Activated naive CD4-positive, alpha-beta T cell treated with anti-CD3 and anti-CD28 coated beads, Interleukin-2, amount 50 U/mL, for 16 hours (primary cell): ENCODE data around the gene NTN1.

Experiments used
- DNase-seq: peaks from one replicate; pipeline ENCODE4 v3.0.0-alpha.2; 2020

The NTN1 gene

DNA sequence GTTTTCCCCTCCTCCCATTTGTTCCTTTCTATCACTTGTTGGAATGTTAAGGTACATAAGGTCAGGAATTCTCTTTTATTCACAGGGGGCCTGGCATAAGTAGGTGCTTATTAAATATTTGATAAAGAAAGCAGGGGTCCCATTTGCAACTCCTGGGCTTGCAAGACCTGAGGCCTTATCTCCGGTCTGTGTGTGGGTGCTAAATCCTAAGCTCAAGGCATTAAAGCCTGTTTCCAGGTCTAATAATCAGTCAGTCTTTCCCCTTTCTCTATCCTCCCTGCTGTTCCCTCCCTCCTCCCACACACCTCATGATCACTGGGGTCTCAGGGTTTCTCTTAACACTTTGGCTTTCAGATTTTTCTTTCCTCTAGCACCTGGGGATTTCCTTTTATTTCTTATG is 17.1 kb downstream of the NTN1 start:
- DNase-seq = no peak

DNA sequence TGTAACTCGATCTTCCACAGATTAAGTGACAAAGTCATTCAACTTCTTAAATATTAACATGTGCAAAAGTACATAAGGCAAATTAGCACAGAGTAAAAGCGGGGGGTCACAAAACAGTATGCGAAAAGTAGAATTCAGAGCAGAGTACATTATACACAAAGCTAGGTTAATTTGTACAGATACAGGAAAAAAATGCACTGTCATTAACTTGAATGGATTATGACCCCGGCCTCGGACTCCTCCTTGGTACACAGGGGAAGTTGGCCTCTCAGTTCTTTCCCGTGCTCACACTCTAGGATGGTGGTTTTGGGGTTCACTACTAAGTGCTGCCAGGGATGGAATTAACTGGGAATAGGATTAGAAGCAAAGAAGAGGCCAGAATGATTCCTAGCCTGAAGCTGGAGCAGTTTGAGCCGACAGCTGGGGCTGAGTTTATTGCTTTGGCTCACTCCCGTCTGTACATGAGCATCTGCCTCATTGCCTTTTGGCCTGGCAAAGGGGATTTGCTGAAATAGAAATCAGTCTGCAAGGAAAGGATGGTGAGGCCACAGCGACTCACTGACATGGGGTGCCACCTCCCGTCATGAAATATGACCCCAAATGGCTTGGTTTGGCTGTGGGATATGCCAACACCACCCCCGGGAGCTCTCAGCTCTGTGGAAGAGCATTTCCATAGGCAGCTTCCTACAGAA is 23.6 kb downstream of the NTN1 start:
- no peak for DNase-seq

- no peak for DNase-seq
These were observed 29.6 kb downstream of the NTN1 start for GRCh38 chr17:9050801-9051401.

GRCh38 chr17:9051561-9051960 is 30.3 kb downstream of the NTN1 start:
- no peak for DNase-seq

- no peak for DNase-seq
These were observed 31.6 kb downstream of the NTN1 start for GRCh38 chr17:9052921-9053320.

GRCh38 chr17:9053406-9053805 is 32.1 kb downstream of the NTN1 start:
- DNase-seq = no peak

DNA sequence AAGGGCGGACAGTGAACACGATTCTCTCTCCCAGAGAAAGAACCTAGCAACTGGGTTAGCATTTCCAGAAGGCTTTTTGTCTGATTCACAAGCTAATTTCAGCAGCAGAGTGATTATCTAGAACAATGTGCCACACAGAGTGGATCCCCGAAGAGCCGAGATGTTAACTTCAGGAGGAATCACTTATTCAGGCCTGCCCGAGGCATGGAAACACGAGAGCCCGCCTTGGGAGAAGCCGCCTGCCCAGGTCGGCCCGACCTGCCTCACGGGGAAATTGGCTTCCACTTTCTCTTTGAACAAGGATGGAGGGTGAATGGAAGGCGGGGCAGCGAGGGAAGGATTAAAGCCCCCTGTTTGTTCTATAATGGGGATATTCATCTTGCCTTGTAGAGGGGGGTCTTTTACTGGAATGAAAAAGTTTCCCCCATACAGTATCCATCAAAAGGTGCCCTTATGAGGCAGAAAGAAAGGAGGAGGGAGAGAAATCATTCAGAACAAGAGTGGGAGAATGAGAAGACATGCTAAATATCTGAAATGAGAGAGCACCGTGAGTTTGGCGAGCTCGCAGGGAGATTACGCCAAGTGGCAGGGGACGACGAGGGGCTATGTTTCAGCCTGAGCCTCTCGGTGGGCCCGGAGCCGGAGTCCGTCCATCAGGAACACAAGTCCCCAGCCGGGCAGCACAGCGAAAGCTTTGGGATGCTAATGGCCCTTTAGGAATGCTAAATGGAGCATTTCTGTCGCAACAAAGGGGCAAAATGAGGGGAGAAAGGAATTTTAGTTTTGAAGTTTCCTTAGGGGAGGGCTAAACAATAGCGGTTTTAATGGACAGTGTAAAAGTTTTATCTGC is 33.0 kb downstream of the NTN1 start:
- DNase-seq = no peak

DNA sequence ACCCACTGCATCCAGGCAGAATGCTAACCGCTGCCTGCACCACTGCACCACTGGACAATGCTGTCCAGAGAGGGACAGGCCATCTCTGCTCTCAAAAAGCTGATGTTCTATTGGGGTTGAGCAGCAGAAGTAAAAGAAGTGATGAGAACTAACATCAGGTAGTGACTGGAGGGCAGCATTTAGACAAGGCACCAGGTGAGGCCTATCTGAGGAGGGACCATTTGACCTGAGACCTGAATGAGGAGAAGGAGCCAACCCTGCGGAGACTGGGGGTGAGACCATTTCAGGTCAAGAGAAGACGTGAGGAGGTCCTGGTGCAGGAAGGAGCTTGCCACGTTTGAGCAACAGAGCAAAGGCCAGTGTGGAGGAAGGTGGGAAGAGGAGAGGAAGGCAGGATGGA is 34.0 kb downstream of the NTN1 start:
- no peak for DNase-seq

DNA sequence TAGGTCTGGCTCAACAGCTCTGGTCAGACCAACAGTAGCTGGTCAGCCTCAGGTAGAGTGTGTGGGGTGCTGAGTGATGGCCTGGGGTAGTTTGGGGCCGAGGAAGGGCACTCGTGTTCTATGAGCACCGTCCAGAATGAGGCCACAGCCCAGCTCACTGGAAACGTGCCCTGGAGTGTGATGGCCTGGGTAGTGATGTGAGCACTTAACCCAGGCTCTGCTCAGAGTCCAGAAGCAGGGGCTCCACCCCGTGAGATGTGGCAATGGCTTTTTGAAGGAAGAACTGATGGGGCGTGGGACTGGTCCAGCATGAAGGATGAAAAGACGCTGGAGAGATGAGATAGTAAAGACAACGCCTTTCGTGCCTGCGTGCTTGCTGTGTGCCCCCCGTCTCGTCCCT is 35.3 kb downstream of the NTN1 start:
- no peak for DNase-seq

DNA sequence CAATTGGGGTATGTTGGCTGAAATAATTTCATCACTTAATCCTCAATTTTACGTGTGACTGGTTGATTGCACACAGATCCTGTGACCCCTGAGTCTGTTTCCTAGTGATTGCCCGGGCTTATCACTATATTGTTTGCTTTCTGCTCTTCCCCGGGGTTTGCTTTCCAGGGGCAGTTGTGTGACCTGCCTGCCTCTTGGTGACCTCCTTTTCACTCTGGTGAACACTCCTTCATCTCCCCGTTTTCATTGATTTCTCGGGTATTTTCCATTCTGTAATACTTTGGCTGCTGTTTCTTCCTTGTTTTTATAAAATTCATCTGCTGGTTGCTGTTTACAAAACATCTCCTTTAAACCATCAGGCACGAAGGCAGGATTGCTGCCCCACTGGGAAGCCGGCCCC is 36.0 kb downstream of the NTN1 start:
- no peak for DNase-seq

DNA sequence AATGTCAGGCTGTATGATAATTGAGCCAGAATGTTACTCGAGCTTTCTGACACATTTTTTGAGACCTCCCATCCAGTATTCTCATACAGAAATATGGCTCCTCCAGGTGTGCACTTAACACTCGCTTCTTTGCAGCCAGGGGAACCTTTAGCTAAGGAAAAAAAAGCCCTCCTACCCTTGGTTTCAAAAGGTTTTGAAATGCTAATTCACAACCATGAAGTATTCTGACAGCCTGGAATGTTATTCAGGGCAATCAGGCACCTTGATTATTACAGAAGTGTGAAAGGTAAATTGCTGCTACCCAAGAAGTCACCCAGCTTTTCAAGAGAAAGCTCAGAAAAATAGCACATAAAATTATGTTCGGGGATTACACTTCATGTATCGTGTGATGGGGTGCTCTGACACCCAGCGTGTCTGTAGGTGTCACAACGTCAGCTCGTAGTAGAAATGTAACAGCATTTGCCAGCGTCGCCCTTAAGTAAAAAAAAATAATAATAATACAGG is 41.1 kb downstream of the NTN1 start:
- DNase-seq = no peak

DNA sequence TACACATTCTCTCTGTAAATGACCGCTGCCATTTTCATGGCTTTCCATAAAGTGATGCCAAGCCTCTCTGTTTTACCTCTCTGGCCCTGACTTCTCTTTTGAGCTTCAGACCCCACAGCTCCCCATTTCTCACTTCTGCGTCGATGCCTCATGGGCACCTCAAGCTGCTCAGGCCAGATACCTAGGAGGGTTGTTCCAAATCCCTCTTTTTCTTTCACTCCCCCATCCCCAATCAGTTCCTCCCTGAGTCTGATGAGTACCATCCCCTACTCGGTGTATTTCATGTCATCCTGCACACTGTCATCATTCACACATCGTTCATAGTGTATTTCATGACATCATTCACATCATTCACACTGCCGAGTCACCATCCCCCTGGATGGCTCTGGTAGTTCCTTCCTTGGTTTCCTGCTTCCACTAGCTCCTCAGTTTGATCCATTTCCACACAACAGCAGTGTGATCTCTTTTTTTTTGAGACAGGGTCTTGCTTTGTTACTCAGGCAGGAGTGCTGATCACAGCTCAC is 43.1 kb downstream of the NTN1 start:
- no peak for DNase-seq

DNA sequence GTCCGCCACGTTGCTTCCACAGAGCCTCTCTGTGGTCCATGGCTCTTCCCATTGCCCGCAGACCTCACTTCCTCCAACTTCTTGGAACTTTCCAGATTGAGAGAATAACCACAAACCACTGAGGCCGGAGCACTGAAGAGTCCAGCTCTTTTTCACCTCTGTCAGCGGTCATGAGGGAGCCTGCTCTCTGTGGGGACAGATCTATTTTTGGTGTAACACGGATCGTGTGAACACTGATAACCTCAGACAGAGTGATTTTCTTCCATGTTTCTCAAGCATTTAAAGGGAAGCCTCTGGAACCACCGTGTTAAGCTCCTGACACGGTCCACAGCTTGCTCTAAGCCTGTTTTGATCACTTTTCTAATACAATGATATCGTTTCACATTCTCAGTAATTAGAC is 49.7 kb downstream of the NTN1 start:
- DNase-seq = no peak

DNA sequence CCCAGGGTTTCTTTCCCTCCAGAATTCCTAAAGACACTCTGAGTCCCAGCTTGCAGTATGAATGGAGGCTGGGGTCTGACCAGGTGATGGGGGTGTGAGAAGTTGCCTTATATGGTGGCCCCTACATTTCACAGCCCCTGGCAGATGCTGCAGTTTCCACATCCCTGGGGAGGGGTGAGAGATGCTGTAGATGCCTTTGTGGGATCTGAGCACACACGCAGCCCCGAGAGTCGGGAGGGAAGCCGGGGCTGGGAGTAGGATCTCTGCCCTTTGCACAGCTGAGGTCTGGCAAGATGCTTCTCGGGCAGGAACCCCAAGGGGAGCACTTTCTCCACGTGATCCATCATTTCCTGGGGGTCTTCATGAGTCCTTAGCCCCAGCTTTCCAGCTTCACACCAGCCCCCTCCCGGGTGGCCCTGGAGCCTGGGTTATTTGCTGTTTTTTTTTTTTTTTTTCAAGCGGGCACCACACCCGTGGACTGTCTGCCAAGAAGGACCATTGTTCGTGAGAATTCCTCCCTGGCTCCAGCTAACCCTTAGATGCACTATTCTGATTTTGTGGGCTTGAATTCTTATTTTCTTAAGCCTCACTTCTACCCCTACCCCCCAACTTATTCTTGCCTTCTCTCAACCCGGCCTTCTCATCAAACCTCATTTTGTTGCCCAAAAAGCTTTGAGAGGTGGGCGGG is 50.6 kb downstream of the NTN1 start:
- no peak for DNase-seq

DNA sequence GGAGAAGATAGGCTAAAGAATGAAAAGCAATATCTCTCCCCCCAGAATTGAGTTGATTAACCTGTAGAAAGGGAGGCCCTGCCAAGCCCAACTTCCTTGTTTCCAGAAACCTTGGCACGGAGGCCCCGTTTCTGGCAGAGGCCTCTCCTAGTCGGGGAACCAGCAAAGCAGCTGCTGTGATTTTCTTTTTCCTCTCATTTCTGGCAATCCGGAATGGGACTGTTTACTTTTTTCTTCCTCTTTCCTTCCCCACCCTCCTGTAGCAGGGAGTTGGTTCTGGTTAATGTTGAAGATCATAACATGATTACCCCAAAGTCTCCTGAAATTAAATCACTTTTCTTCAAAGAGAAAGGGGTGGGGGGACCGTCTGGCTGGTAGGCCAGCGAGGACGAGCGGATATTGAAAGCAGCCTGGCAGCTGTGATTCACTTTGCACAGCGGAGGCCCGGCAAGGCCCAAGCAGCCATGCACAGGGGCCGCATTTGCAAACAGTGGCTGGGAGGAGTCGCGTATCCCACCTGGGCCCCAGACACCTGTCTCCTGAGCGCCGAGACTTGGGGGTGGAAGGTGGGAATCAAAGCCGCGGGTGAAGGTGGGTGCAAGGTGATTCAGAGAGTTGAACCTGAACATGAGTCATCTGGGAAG is 51.5 kb downstream of the NTN1 start:
- no peak for DNase-seq

DNA sequence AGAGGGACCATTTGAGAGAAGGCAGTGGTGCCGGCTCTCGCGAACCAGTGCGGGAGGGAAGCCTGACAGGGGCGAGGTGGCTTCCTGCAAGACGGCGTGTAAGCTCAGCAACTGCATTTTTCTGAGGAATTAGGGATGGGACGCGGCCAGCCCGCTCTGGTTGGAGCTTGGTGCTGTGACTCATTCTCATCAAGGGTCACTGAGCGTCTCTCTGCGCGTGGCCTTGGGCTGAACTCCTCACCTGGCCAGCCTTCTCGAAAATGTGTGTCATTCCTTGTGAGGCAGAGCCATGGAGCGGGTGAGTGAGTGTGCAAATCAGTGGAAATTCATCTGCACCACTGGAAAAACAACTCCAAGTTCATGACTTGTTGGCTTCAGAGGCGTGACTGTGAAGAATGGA is 52.8 kb downstream of the NTN1 start:
- DNase-seq = no peak

DNA sequence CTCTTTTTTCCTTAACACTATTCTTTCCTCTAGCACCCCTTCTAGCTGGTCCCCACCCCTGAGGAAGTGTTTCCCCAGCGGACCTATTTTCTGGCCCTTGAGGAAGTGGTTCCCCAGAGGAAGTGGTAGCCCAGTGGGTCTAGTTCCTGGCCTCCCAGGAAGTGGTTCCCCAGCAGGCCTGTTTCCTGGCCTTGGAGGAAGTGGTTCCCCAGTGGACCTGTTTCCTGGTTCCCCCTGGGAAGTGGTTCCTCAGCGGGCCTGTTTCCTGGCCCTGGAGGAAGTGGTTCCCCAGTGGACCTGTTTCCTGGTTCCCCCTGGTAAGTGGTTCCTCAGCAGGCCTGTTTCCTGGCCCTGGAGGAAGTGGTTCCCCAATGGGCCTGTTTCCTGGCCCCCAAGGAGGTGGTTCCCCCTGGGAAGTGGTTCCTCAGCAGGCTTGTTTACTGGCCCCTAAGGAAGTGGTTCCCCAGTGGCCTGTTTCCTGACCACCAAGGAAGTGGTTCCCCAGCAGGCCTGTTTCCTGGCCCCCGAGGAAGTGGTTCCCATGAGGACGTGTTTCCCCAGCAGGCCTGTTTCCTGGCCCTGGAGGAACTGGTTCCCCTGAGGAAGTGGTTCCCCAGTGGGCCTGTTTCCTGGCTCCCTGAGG is 58.3 kb downstream of the NTN1 start:
- no peak for DNase-seq

GRCh38 chr17:9080296-9080914 is 59.1 kb downstream of the NTN1 start:
- DNase-seq = no peak

- DNase-seq = no peak
These were observed 59.7 kb downstream of the NTN1 start for GRCh38 chr17:9080983-9081382.

- DNase-seq = no peak
These were observed 65.3 kb downstream of the NTN1 start for GRCh38 chr17:9086577-9086976.

GRCh38 chr17:9087921-9088320 is 66.6 kb downstream of the NTN1 start:
- no peak for DNase-seq
